Keratinocyte (primary cell): ENCODE results near the gene TBC1D5. TPM values are rescaled to one million over a fixed set of nuclear protein-coding genes. Genes with fewer than 3 reads are reported as not detected.

Experiments used
- DNase-seq: peaks from one replicate; pipeline ENCODE4 v3.0.0-alpha.2; 2011; ENCODE audit warnings: low read depth, missing footprints, low spot score
- FAIRE-seq: peaks from 2 replicates; lab custom pipeline; 2011; peaks lifted over from hg19 to GRCh38; lab: Jason Lieb, UNC
- H2AFZ ChIP-seq: 2 replicates; pipeline ENCODE4 v1.6.0; 2012; ENCODE audit warnings: low read length, control low read depth, inconsistent platforms; ENCODE audit not compliant: control insufficient read depth
- H3K27ac ChIP-seq: 2 replicates; pipeline ENCODE4 v1.5.1; 2011; ENCODE audit warnings: low read length; ENCODE audit not compliant: control insufficient read depth, insufficient read depth
- H3K27me3 ChIP-seq: 3 replicates; pipeline ENCODE4 v1.6.0; 2011; ENCODE audit warnings: low read length; ENCODE audit not compliant: control insufficient read depth, insufficient read depth; ENCODE audit errors: extremely low read depth
- H3K36me3 ChIP-seq, 2 experiments: 2 replicates in 1 of 2; 3 replicates in 1 of 2; pipeline ENCODE4 v1.5.1; 2011; ENCODE audit warnings: low read length in 2 of 2, mild to moderate bottlenecking in 1 of 2; ENCODE audit not compliant: control insufficient read depth in 2 of 2, insufficient read depth in 2 of 2; ENCODE audit errors: extremely low read depth in 1 of 2
- H3K4me1 ChIP-seq: 3 replicates; pipeline ENCODE4 v1.5.1; 2011; ENCODE audit warnings: low read length; ENCODE audit not compliant: control insufficient read depth, insufficient read depth; ENCODE audit errors: extremely low read depth
- H3K4me2 ChIP-seq: 3 replicates; pipeline ENCODE4 v1.6.0; 2011; ENCODE audit warnings: low read depth, low read length; ENCODE audit not compliant: control insufficient read depth, insufficient read depth; ENCODE audit errors: extremely low read depth
- H3K4me3 ChIP-seq, 3 experiments: fragments of 200-600 bp in 1 of 3; sonication (generic) in 1 of 3; 2 replicates in 2 of 3; 3 replicates in 1 of 3; pipeline ENCODE4 v1.5.1; 2011 to 2016; ENCODE audit warnings: low read length in 3 of 3, mild to moderate bottlenecking in 3 of 3, control low read depth in 2 of 3, inconsistent platforms in 1 of 3, low read depth in 1 of 3, mixed read lengths in 1 of 3, mixed run types in 1 of 3, moderate library complexity in 1 of 3; ENCODE audit not compliant: control insufficient read depth in 2 of 3, insufficient read depth in 2 of 3; ENCODE audit errors: extremely low read depth in 1 of 3
- H3K79me2 ChIP-seq: 2 replicates; pipeline ENCODE4 v1.6.0; 2012; ENCODE audit warnings: low read length; ENCODE audit not compliant: control insufficient read depth, insufficient read depth
- H3K9ac ChIP-seq: 3 replicates; pipeline ENCODE4 v1.6.0; 2011; ENCODE audit warnings: low read length; ENCODE audit not compliant: control insufficient read depth, insufficient read depth; ENCODE audit errors: extremely low read depth
- H3K9me1 ChIP-seq: 3 replicates; pipeline ENCODE4 v1.6.0; 2011; ENCODE audit warnings: low read length; ENCODE audit not compliant: control insufficient read depth, insufficient read depth; ENCODE audit errors: extremely low read depth
- H3K9me3 ChIP-seq: 2 replicates; pipeline ENCODE4 v1.5.1; 2012; ENCODE audit warnings: low read depth, low read length; ENCODE audit not compliant: control insufficient read depth
- H4K20me1 ChIP-seq: 3 replicates; pipeline ENCODE4 v1.6.0; 2011; ENCODE audit warnings: low read length; ENCODE audit not compliant: control insufficient read depth, insufficient read depth; ENCODE audit errors: extremely low read depth
- EZH2 ChIP-seq: IDR thresholded peaks from one replicate; pipeline ENCODE4 v1.6.1; 2012; ENCODE audit warnings: inconsistent platforms, mild to moderate bottlenecking, low read length, moderate library complexity
- dilution Hi-C: fragments of 300-500 bp; cut with MboI; formaldehyde crosslinking; loops from one replicate; pipeline ENCODE4 v1.7.0; 2020; ENCODE audit warnings: low sequenced_read_pairs; ENCODE audit not compliant: extremely low pct_ligation_motif_present
- polyA plus RNA-seq, 5 experiments: library from polyadenylated mRNA; depleted of rRNA in 3 of 5; stranded (reverse) in 3 of 5; stranded (forward) in 1 of 5; unstranded in 1 of 5; fragments of >200 nt; gene quantifications; 1 replicate in 1 of 5; 2 replicates in 3 of 5; 3 replicates in 1 of 5; pipeline versions ENCODE4 v1.2.1 to v1.2.3, GENCODE V29; 2011 to 2012; ENCODE audit warnings: missing spikeins in 2 of 5, low read depth in 1 of 5, low replicate concordance in 1 of 5
- TF ChIP-seq, protein P1 (sequence below), 3 experiments: IDR thresholded peaks in 1 of 3; conservative IDR thresholded peaks in 1 of 3; optimal IDR thresholded peaks in 1 of 3; 2 replicates in 2 of 3; 3 replicates in 1 of 3; pipeline versions ENCODE3 to v1.5.1; 2011; ENCODE audit warnings: low read length in 3 of 3, mild to moderate bottlenecking in 3 of 3, moderate library complexity in 2 of 3, control low read depth in 1 of 3, inconsistent platforms in 1 of 3; ENCODE audit not compliant: insufficient read depth in 2 of 3; ENCODE audit errors: extremely low read depth in 1 of 3

TBC1D5 gene
- polyA plus RNA-seq, 1 donor (not counting 4 experiments of a cell fraction or from before 2014, with no cell fraction given): 25.8 TPM

DNA sequence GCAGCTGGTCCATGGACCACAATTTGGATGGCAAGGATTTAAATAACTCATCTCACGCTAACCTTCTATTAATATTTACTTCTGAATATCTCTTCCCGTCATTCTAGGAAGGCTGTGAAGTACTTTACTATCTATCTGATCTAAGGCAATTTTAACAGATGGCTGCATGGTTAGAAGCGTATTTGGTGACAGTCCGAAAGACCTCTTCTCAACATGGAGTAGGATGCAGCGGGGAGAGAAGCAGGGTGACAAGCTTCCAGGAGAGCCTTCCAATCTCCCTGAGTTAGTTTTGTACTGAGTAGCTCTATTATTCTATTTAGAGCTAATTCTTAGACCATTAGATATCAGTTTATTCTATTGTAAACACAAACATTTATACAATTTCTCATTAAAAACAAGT lies 548.3 kb downstream of the TBC1D5 start:
- H3K4me3 ChIP-seq: no peak overlapping the region
- FAIRE-seq (no peak), DNase-seq (no peak)
- H3K79me2 ChIP-seq: no peaks in the 10 kb centered on the region
- no peak overlapping the region for H2AFZ ChIP-seq
- H3K9me1 ChIP-seq: no peaks in the 10 kb centered on the region
- H3K36me3 ChIP-seq: no peaks in the 10 kb centered on the region
- no peaks in the 10 kb centered on the region for H3K4me1 ChIP-seq
- H3K9me3 ChIP-seq: no peaks in the 10 kb centered on the region
- dilution Hi-C loops: no loop called here
- no peak overlapping the region for H3K4me2 ChIP-seq
- TF ChIP-seq, protein P1, sequence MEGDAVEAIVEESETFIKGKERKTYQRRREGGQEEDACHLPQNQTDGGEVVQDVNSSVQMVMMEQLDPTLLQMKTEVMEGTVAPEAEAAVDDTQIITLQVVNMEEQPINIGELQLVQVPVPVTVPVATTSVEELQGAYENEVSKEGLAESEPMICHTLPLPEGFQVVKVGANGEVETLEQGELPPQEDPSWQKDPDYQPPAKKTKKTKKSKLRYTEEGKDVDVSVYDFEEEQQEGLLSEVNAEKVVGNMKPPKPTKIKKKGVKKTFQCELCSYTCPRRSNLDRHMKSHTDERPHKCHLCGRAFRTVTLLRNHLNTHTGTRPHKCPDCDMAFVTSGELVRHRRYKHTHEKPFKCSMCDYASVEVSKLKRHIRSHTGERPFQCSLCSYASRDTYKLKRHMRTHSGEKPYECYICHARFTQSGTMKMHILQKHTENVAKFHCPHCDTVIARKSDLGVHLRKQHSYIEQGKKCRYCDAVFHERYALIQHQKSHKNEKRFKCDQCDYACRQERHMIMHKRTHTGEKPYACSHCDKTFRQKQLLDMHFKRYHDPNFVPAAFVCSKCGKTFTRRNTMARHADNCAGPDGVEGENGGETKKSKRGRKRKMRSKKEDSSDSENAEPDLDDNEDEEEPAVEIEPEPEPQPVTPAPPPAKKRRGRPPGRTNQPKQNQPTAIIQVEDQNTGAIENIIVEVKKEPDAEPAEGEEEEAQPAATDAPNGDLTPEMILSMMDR (optimal IDR thresholded peaks at IDR 0.05 in 1 of 3, IDR thresholded peaks at IDR 0.05 in 1 of 3, conservative IDR thresholded peaks at IDR 0.05 in 1 of 3; ENCODE audit: extremely low read depth in 1 of 3, insufficient read depth in 2 of 3, low read length in 3 of 3): no peak
- no peak for TF ChIP-seq EZH2
- no peaks in the 10 kb centered on the region for H3K27me3 ChIP-seq
- H4K20me1 ChIP-seq: no peaks in the 10 kb centered on the region
- no peak overlapping the region for H3K9ac ChIP-seq
- no peak overlapping the region for H3K27ac ChIP-seq

- Histone ChIP-seq H3K9me1 (no peaks in the 10 kb centered on the region), H3K9ac (no peak overlapping the region), H4K20me1 (no peaks in the 10 kb centered on the region), H3K79me2 (no peaks in the 10 kb centered on the region), H3K27ac (no peak overlapping the region), H3K36me3 (no peaks in the 10 kb centered on the region), H3K4me2 (no peak overlapping the region), H3K9me3 (no peaks in the 10 kb centered on the region), H2AFZ (no peak overlapping the region), H3K4me1 (no peaks in the 10 kb centered on the region), H3K27me3 (no peaks in the 10 kb centered on the region), H3K4me3 (no peak overlapping the region)
- no peak for FAIRE-seq
- TF ChIP-seq, protein P1 (optimal IDR thresholded peaks at IDR 0.05 in 1 of 3, IDR thresholded peaks at IDR 0.05 in 1 of 3, conservative IDR thresholded peaks at IDR 0.05 in 1 of 3; ENCODE audit: extremely low read depth in 1 of 3, insufficient read depth in 2 of 3, low read length in 3 of 3): no peak
- no peak for TF ChIP-seq EZH2
- no peak for DNase-seq
- dilution Hi-C loops: no loop called here
These were observed 549.4 kb downstream of the TBC1D5 start for GRCh38 chr3:17192995-17193394.
